Right lobe of liver (tissue), 6 donors: ENCODE results near the gene SLC26A4. TPM values are rescaled to one million over a fixed set of nuclear protein-coding genes. Genes with fewer than 3 reads are reported as not detected.

ENCODE experiments used
- ATAC-seq, 4 donors: fragments of 200-7000 bp; cut with Tn5 transposase; one replicate each; pipeline ENCODE4 v1.9.1; 2020; ENCODE audit warnings: mild to moderate bottlenecking in 4 of 4, moderate library complexity in 4 of 4
- DNase-seq, 3 donors: peaks; one replicate each; pipeline ENCODE4 v3.0.0-alpha.2; 2020
- H3K27ac ChIP-seq, 3 donors: fragments of 200-600 bp; one replicate each; pipeline ENCODE4 v1.8.0; 2022
- H3K27me3 ChIP-seq, 2 donors: fragments of 200-600 bp; one replicate each; pipeline ENCODE4 v1.8.0; 2022
- H3K36me3 ChIP-seq, 4 donors: fragments of 200-600 bp; sonication (generic) in 1 of 4; one replicate each; pipeline versions ENCODE4 v1.5.1 to v1.8.0; 2017 to 2022; ENCODE audit warnings: control low read depth in 1 of 4
- H3K4me1 ChIP-seq, 4 donors: fragments of 200-600 bp; sonication (generic) in 1 of 4; one replicate each; pipeline versions ENCODE4 v1.5.1 to v1.8.0; 2017 to 2022; ENCODE audit warnings: control low read depth in 1 of 4
- H3K4me3 ChIP-seq, 3 donors: fragments of 200-600 bp; one replicate each; pipeline ENCODE4 v1.8.0; 2022
- H3K9me3 ChIP-seq, 4 donors: fragments of 200-600 bp; sonication (generic) in 1 of 4; one replicate each; pipeline versions ENCODE4 v1.5.1 to v1.8.0; 2017 to 2022; ENCODE audit warnings: control low read depth in 1 of 4
- CTCF ChIP-seq, 4 donors: fragments of 200-600 bp in 3 of 4; fragments of 450-650 bp in 1 of 4; IDR thresholded peaks; one replicate each; pipeline versions ENCODE4 v1.5.1 to v1.8.0; 2016 to 2022; ENCODE audit warnings: antibody characterized with exemption in 4 of 4, mild to moderate bottlenecking in 2 of 4
- POLR2A ChIP-seq: fragments of 450-650 bp; IDR thresholded peaks from one replicate; pipeline ENCODE4 v1.6.1; 2017; ENCODE audit warnings: antibody characterized with exemption, mild to moderate bottlenecking
- WGBS: methylation state at CpG from one replicate; pipeline ENCODE4 v1.1.6; 2018; ENCODE audit warnings: low coverage, low lambda C conversion rate; ENCODE audit not compliant: insufficient coverage; ENCODE audit errors: missing lambda C conversion rate; 5-methylcytosine and 5-hydroxymethylcytosine counted together
- intact Hi-C, 2 donors: fragments of 100-400 bp; cut with DNase I; formaldehyde crosslinking; loops; one replicate each; pipeline versions ENCODE4 v1.11.2 to v1.14.1; 2022
- total RNA-seq, 6 experiments: library from RNA; depleted of rRNA in 2 of 6; stranded (reverse); fragments of >200 nt in 2 of 6; fragmentation: NEBNext Ultra II Directional in 3 of 6; extraction: Animal tissue kit (Norgen Biotek cat#: 25700) in 3 of 6; gene quantifications; one replicate each; pipeline versions ENCODE4 v1.1.0 to v1.2.4, GENCODE V29; 2016 to 2023
- donor health status: DM: no; HTN: yes; CAD: no.
- donor health status: DM: no; HTN: no; CAD: no.
- donor health status: DM: no; HTN: no; CAD: no.
- donor health status: DM: no; HTN: yes; CAD: no.
- donor health status: DM: no; HTN: yes; CAD: no.

SLC26A4 gene
- total RNA-seq, 6 experiments from 2014 or later = 0.05 to 0.68 (median 0.27) TPM; not detected in 1

GRCh38 chr7:107694386-107694785 is 33.8 kb downstream of the SLC26A4 start:
- 60% methylated on average over 4 of the region's 5 CpGs for WGBS

GRCh38 chr7:107696330-107696946 is 35.8 kb downstream of the SLC26A4 start:
- 72% methylated on average over 4 of the region's 4 CpGs for WGBS

More at GRCh38 chr7:107694386-107694785, 33.8 kb downstream of the SLC26A4 start:
- TF ChIP-seq POLR2A (no peak), CTCF (IDR thresholded peaks at IDR 0.05) (no peak)
- ATAC-seq (no peak), DNase-seq (no peak)
- Histone ChIP-seq H3K4me1 (no peaks in the 10 kb centered on the region), H3K27me3 (no peaks in the 10 kb centered on the region), H3K4me3 (no peak overlapping the region), H3K9me3 (no peaks in the 10 kb centered on the region), H3K27ac (no peak overlapping the region), H3K36me3 (no peaks in the 10 kb centered on the region)
- intact Hi-C loops = no loop called here

GRCh38 chr7:107697321-107698049 is 36.9 kb downstream of the SLC26A4 start:
- Histone ChIP-seq H3K27ac (no peak overlapping the region), H3K4me3 (no peak overlapping the region), H3K27me3 (no peaks in the 10 kb centered on the region), H3K36me3 (no peaks in the 10 kb centered on the region), H3K4me1 (no peaks in the 10 kb centered on the region), H3K9me3 (no peaks in the 10 kb centered on the region)
- DNase-seq (no peak), ATAC-seq (no peak)
- WGBS = 61% methylated on average over 7 of the region's 7 CpGs
- intact Hi-C loops = no loop called here
- TF ChIP-seq POLR2A (no peak), CTCF (IDR thresholded peaks at IDR 0.05) (no peak)

More at GRCh38 chr7:107696330-107696946, 35.8 kb downstream of the SLC26A4 start:
- Histone ChIP-seq H3K4me3 (no peak overlapping the region), H3K36me3 (no peaks in the 10 kb centered on the region), H3K27ac (no peak overlapping the region), H3K9me3 (no peaks in the 10 kb centered on the region), H3K4me1 (no peaks in the 10 kb centered on the region), H3K27me3 (no peaks in the 10 kb centered on the region)
- intact Hi-C loops = no loop called here
- TF ChIP-seq CTCF (IDR thresholded peaks at IDR 0.05) (no peak), POLR2A (no peak)
- ATAC-seq = no peak
- DNase-seq = no peak

GRCh38 chr7:107700570-107700969 is 39.9 kb downstream of the SLC26A4 start:
- ATAC-seq (no peak), DNase-seq (no peak)
- Histone ChIP-seq H3K4me1 (no peaks in the 10 kb centered on the region), H3K27me3 (no peaks in the 10 kb centered on the region), H3K9me3 (no peaks in the 10 kb centered on the region), H3K4me3 (no peak overlapping the region), H3K27ac (no peak overlapping the region), H3K36me3 (no peaks in the 10 kb centered on the region)
- intact Hi-C loops = no loop called here
- no peak for TF ChIP-seq CTCF (IDR thresholded peaks at IDR 0.05)
- no peak for TF ChIP-seq POLR2A
